IPS DF 6.9 (cell line): ENCODE data around the gene KIT.

Source experiments
- DNase-seq: peaks from one replicate; pipeline ENCODE4 v3.0.0-alpha.2; 2013; ENCODE audit warnings: low read depth, low spot score
- H3K27ac ChIP-seq: one replicate; pipeline ENCODE4 v1.5.1; 2013; ENCODE audit warnings: low read length, control low read depth
- H3K27me3 ChIP-seq: 2 replicates; pipeline ENCODE4 v1.6.1; 2013; ENCODE audit warnings: mild to moderate bottlenecking, low read length; ENCODE audit not compliant: control insufficient read depth, insufficient read depth
- H3K36me3 ChIP-seq: 2 replicates; pipeline ENCODE4 v1.6.1; 2013; ENCODE audit warnings: low read length; ENCODE audit not compliant: control insufficient read depth, insufficient read depth
- H3K4me1 ChIP-seq: 2 replicates; pipeline ENCODE4 v1.6.1; 2013; ENCODE audit warnings: low read length; ENCODE audit not compliant: control insufficient read depth, insufficient read depth
- H3K4me3 ChIP-seq: 2 replicates; pipeline ENCODE4 v1.5.1; 2013; ENCODE audit warnings: mild to moderate bottlenecking, low read length
- H3K9me3 ChIP-seq: 2 replicates; pipeline ENCODE4 v1.6.1; 2013; ENCODE audit warnings: low read length, inconsistent platforms; ENCODE audit not compliant: control insufficient read depth, insufficient read depth
- WGBS: extraction: QIAGEN DNeasy Blood & Tissue Kit; methylation state at CpG from one replicate; pipeline ENCODE4 v1.1.7; 2013; ENCODE audit warnings: mixed read lengths, missing lambda C conversion rate; ENCODE audit not compliant: insufficient read length, insufficient coverage; 5-methylcytosine and 5-hydroxymethylcytosine counted together

The KIT gene

GRCh38 chr4:54742636-54743399 lies 85.1 kb downstream of the KIT start:
- Histone ChIP-seq H3K4me1 (peaks cover 2% of the 10 kb centered on the region; the same call in 1 of the 2 replicates), H3K9me3 (no peaks in the 10 kb centered on the region), H3K27me3 (no peaks in the 10 kb centered on the region), H3K36me3 (no peaks in the 10 kb centered on the region), H3K4me3 (no peak overlapping the region), H3K27ac (no peak overlapping the region)
- 100% methylated on average over 1 of the region's 9 CpGs for whole genome bisulfite sequencing
- DNase-seq = no peak

DNA sequence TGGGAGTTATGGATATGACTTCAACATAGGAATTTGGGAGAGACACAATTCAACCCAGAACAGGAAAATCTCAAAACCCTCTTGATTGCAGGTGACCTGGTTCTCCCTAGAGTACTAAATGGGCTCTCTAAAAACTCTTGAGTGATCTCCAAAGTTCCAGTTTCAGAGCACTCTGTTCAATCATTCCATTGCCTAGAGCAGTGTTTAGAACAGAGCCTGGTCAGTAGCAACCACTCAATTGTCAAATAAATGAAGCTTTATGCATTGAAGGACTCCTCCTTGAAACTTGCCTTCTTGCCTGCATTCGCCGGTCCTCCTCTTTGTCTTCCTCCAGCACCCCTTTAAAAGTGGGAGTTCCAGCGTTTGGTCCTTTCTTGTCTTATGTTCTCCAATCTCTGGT lies 85.8 kb downstream of the KIT start:
- Histone ChIP-seq H3K27me3 (no peaks in the 10 kb centered on the region), H3K36me3 (no peaks in the 10 kb centered on the region), H3K9me3 (no peaks in the 10 kb centered on the region), H3K4me3 (no peak overlapping the region), H3K27ac (no peak overlapping the region), H3K4me1 (peaks cover 2% of the 10 kb centered on the region; the same call in 1 of the 2 replicates)
- WGBS = no CpG with 5 or more reads among the region's 3 CpGs
- no peak for DNase-seq

DNA sequence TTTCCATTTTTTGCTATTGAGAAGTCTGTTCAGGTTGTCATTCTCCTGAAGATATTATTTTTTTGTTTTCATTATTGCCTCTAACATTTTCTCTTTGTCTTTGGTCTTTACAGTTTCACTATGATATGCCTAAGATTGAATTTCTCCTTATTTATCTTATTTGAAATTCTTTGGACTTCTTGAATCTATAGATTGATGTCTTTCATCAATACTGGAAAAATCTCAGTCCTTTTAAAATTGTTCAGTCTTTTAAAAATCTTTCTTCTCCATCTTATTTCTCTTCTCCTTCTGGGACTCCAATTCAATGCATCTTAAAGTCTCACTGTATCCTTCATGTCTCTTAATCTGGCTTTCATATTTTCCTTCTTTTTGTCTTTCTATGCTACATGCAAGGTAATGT lies 86.7 kb downstream of the KIT start:
- H3K9me3 ChIP-seq = no peaks in the 10 kb centered on the region
- H3K4me1 ChIP-seq = peaks cover 2% of the 10 kb centered on the region; the same call in 1 of the 2 replicates
- no peak overlapping the region for H3K27ac ChIP-seq
- H3K4me3 ChIP-seq = no peak overlapping the region
- H3K27me3 ChIP-seq = no peaks in the 10 kb centered on the region
- no peak for DNase-seq
- H3K36me3 ChIP-seq = no peaks in the 10 kb centered on the region

- DNase-seq = no peak
- no peaks in the 10 kb centered on the region for H3K27me3 ChIP-seq
- H3K9me3 ChIP-seq = no peaks in the 10 kb centered on the region
- no peak overlapping the region for H3K4me3 ChIP-seq
- H3K27ac ChIP-seq = no peak overlapping the region
- H3K4me1 ChIP-seq = peaks cover 2% of the 10 kb centered on the region; the same call in 1 of the 2 replicates
- no peaks in the 10 kb centered on the region for H3K36me3 ChIP-seq
- WGBS = no CpG with 5 or more reads among the region's 2 CpGs
These were observed 87.4 kb downstream of the KIT start for GRCh38 chr4:54745031-54745770.

GRCh38 chr4:54746218-54746617 lies 88.5 kb downstream of the KIT start:
- no peaks in the 10 kb centered on the region for H3K4me1 ChIP-seq
- DNase-seq = no peak
- no peaks in the 10 kb centered on the region for H3K36me3 ChIP-seq
- no peak overlapping the region for H3K4me3 ChIP-seq
- no peaks in the 10 kb centered on the region for H3K27me3 ChIP-seq
- no peaks in the 10 kb centered on the region for H3K9me3 ChIP-seq
- H3K27ac ChIP-seq = no peak overlapping the region
- WGBS = no CpG with 5 or more reads among the region's 2 CpGs

DNA sequence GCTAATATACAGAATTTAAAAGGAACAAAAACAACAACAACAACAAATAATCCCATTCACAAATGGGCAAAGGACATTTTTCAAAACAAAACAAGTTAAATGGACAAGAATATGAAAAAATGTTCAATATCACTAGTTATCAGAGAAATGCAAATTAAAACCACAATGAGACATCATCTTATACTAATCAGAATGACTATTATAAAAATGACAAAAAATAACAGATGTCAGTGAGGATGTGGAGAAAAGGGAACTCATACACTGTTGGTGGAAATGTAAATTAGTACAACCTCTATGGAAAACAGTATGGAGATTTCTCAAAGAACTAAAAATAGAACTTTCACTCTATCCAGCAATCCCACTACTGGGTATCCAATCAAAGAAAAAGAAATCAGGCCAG lies 92.6 kb downstream of the KIT start:
- H3K4me3 ChIP-seq = no peak overlapping the region
- H3K36me3 ChIP-seq = no peaks in the 10 kb centered on the region
- DNase-seq = no peak

DNA sequence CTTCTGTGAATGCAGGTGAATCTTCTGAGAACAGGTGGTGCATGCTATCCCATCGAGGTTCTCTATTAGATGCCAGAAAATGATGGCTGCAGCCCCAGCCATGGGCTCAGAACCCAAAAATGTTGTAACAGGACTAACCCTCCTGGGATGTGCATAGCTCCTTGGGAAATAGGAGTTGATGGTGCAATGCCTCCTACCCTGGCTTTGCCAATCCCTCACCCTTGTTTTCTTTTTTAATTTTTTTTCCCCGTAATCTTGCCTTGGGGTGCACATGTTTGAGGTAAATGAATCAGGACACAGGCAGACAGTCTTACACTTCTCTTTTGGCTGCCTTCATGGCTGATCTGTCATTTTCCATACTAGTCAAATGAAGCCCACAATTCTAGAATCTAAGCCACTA lies 96.6 kb downstream of the KIT start:
- no peak overlapping the region for H3K27ac ChIP-seq
- H3K9me3 ChIP-seq = no peaks in the 10 kb centered on the region
- DNase-seq = no peak
- no peak overlapping the region for H3K4me3 ChIP-seq
- no peaks in the 10 kb centered on the region for H3K4me1 ChIP-seq
- no peaks in the 10 kb centered on the region for H3K27me3 ChIP-seq
- no peaks in the 10 kb centered on the region for H3K36me3 ChIP-seq
- WGBS = no CpG with 5 or more reads among the region's 2 CpGs

More for the DNA sequence above, 92.6 kb downstream of the KIT start:
- no peak overlapping the region for H3K27ac ChIP-seq
- no peaks in the 10 kb centered on the region for H3K27me3 ChIP-seq
- no peaks in the 10 kb centered on the region for H3K9me3 ChIP-seq
- H3K4me1 ChIP-seq = no peaks in the 10 kb centered on the region

DNA sequence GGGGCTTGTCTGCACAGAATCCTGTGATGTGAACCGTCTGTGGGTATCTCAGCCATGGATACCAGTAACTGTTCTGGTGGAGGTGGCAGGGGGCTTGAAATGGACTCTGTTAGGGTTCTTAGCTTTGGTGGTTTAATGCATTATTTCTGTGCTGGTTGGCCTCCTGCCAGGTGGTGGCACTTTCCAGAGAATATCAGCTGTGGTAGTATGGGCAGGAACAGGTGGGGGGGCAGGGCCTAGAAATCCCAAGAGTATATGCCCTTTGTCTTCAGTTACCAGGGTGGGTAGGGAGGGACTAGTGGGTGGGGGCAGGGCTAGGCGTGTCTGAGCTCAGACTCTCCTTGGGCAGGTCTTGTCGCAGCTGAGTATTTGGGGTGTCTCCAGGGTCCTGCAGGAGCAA lies 106.7 kb downstream of the KIT start:
- no peaks in the 10 kb centered on the region for H3K4me1 ChIP-seq
- no peak for DNase-seq
- H3K36me3 ChIP-seq = no peaks in the 10 kb centered on the region
- no peak overlapping the region for H3K27ac ChIP-seq
- H3K9me3 ChIP-seq = no peaks in the 10 kb centered on the region
- H3K27me3 ChIP-seq = no peaks in the 10 kb centered on the region
- no CpG with 5 or more reads among the region's 3 CpGs for WGBS
- H3K4me3 ChIP-seq = no peak overlapping the region

DNA sequence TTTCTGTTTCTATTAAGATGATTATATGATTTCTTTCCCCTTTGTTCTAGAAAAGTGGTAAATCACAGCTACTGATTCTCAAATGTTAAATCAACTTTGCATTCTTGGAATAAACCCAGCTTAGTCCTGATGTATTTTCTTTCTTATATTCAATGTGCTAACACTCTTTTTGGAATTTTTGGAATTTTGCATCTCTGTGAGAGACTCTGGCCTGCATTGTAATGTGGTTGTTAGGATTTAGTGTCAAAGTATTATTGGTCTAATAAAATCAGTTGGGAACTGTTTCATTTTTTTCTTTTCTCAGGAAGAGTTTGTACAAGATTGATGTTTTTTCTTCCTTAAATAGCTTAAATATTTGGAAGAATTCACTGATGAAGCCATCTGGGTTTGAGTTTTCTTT lies 109.6 kb downstream of the KIT start:
- H3K4me1 ChIP-seq = peaks cover 1% of the 10 kb centered on the region; the same call in 1 of the 2 replicates
- no peak for DNase-seq
- no peaks in the 10 kb centered on the region for H3K27me3 ChIP-seq
- no peak overlapping the region for H3K27ac ChIP-seq
- no peak overlapping the region for H3K4me3 ChIP-seq
- no peaks in the 10 kb centered on the region for H3K9me3 ChIP-seq
- no peaks in the 10 kb centered on the region for H3K36me3 ChIP-seq

DNA sequence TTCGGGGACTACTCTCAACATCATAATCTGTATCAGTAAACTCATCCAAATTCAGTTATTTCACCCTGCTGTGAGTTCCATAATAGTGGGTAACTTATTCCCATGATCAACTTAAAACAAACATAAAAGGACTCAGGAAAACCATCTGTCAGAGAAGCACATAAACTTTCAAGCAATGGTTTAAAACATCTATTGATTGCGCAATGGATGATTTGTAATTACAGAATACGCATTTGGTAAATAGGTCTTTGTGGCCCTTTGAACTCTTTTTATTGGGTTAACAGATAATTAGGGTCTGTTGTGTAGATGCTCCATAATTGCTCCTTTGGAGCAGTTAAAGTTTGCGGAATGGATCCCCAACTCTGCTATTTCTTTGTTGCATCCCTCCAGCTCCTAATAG lies 115.3 kb downstream of the KIT start:
- Histone ChIP-seq H3K4me1 (peaks cover 1% of the 10 kb centered on the region; the same call in 1 of the 2 replicates), H3K36me3 (no peaks in the 10 kb centered on the region), H3K27ac (no peak overlapping the region), H3K4me3 (no peak overlapping the region), H3K9me3 (no peaks in the 10 kb centered on the region), H3K27me3 (no peaks in the 10 kb centered on the region)
- DNase-seq = no peak
- no CpG with 5 or more reads among the region's 4 CpGs for WGBS

DNA sequence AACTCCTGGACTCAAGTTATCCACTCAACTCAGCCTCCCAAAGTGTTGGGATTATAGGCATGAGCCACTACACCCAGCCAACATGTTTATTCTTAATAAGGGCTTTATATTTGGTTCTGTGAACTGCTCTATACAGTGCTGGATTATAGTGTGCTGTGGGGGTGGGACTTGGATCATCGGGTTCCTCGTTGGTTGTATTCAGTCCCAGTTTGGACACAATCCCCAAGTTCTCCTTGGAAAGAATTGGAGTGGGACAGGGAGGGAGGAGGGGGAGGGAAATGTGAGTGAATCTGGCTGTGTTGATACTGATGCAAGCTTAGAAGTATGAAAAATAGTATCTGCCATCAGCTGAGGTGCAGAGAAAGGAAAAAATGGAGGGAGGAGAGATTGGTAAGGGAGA lies 121.3 kb downstream of the KIT start:
- no peak for DNase-seq
- WGBS = no CpG with 5 or more reads among the region's 2 CpGs
- no peaks in the 10 kb centered on the region for H3K4me1 ChIP-seq
- H3K4me3 ChIP-seq = no peak overlapping the region
- H3K36me3 ChIP-seq = no peaks in the 10 kb centered on the region
- H3K9me3 ChIP-seq = no peaks in the 10 kb centered on the region
- H3K27me3 ChIP-seq = no peaks in the 10 kb centered on the region
- no peak overlapping the region for H3K27ac ChIP-seq
